ENCODE measurements around the gene SPATA31C2.

DNA sequence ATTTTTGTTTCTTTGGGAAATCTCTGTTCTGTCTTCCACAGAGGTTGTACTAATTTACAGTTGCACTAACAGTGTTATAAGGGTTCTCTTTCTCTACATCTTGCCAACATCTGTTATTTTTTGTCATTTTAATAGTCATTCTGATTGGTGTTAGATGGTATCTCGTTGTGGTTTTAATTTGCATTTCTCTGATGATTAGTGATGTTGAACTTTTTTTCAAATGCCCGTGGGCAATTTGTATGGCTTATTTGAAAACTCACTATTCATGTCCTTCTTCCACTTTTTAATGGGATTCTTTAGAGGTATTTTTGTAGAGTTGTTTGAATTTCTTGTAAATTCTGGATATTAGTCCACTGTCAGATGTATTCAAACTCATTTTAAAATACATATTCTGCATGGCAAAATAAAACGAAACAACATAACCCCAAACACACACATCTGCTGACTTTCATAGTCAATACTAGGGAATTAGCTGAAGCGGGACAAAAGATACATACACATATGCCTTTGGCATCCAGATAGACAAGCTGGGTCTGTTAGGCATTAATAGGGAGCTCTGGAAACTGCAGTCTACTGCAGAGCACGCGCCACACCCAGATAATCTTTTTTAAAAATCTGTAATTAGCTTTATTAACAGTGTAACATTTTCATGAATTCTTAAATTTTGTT, 5.8 kb upstream of the SPATA31C2 start:
- TF ChIP-seq, protein P1, sequence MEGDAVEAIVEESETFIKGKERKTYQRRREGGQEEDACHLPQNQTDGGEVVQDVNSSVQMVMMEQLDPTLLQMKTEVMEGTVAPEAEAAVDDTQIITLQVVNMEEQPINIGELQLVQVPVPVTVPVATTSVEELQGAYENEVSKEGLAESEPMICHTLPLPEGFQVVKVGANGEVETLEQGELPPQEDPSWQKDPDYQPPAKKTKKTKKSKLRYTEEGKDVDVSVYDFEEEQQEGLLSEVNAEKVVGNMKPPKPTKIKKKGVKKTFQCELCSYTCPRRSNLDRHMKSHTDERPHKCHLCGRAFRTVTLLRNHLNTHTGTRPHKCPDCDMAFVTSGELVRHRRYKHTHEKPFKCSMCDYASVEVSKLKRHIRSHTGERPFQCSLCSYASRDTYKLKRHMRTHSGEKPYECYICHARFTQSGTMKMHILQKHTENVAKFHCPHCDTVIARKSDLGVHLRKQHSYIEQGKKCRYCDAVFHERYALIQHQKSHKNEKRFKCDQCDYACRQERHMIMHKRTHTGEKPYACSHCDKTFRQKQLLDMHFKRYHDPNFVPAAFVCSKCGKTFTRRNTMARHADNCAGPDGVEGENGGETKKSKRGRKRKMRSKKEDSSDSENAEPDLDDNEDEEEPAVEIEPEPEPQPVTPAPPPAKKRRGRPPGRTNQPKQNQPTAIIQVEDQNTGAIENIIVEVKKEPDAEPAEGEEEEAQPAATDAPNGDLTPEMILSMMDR (optimal IDR thresholded peaks at IDR 0.05 in 1 of 3, IDR thresholded peaks at IDR 0.05 in 1 of 3, conservative IDR thresholded peaks at IDR 0.05 in 1 of 3; ENCODE audit: extremely low read depth in 1 of 3, insufficient read depth in 2 of 3, low read length in 3 of 3), result no peak
- no peak for TF ChIP-seq EZH2 (IDR thresholded peaks at IDR 0.05; ENCODE audit: low read length)

Measured in keratinocyte (primary cell).